Choroid plexus epithelial cell (primary cell): ENCODE measurements around the gene MFSD8.
A peak's percentile ranks its signal among the peaks of the same experiment; 100 is the strongest.
"Not testable (repeated sequence)": the region's sequence is repeated elsewhere in the genome, so short reads cannot be mapped to it uniquely, and the experiment has no call there.

Experiments
- DNase-seq: peaks from one replicate; pipeline ENCODE4 v3.0.0-alpha.2; 2010; ENCODE audit warnings: low read depth
- H3K4me3 ChIP-seq: 2 replicates; pipeline ENCODE4 v1.5.1; 2011; ENCODE audit warnings: low read depth, mild to moderate bottlenecking, control low read depth, low read length, moderate library complexity
- CTCF ChIP-seq: conservative IDR thresholded peaks from 2 replicates; pipeline ENCODE4 v1.5.1; 2011; ENCODE audit warnings: low read depth, mild to moderate bottlenecking, control low read depth, inconsistent platforms, low read length, moderate library complexity

The MFSD8 gene

GRCh38 chr4:127930175-127930574 lies 34.8 kb downstream of the MFSD8 start:
- no peak for TF ChIP-seq CTCF
- DNase-seq, result no peak
- H3K4me3 ChIP-seq, result no peak overlapping the region

GRCh38 chr4:127925720-127926119 lies 39.3 kb downstream of the MFSD8 start:
- not testable (repeated sequence) for H3K4me3 ChIP-seq

GRCh38 chr4:127922226-127922625 lies 42.7 kb downstream of the MFSD8 start:
- no peak for TF ChIP-seq CTCF
- no peak overlapping the region for H3K4me3 ChIP-seq
- DNase-seq, result no peak

More at GRCh38 chr4:127925720-127926119, 39.3 kb downstream of the MFSD8 start:
- not testable (repeated sequence) for DNase-seq

GRCh38 chr4:127920521-127920920 lies 44.5 kb downstream of the MFSD8 start:
- TF ChIP-seq CTCF, result no peak
- no peak overlapping the region for H3K4me3 ChIP-seq
- no peak for DNase-seq

GRCh38 chr4:127917151-127917550 lies 47.8 kb downstream of the MFSD8 start:
- TF ChIP-seq CTCF, result no peak
- no peak for DNase-seq

GRCh38 chr4:127916512-127916911 lies 48.5 kb downstream of the MFSD8 start:
- peak; percentile 4 for DNase-seq
- no peak overlapping the region for H3K4me3 ChIP-seq
- no peak for TF ChIP-seq CTCF

More at GRCh38 chr4:127917151-127917550, 47.8 kb downstream of the MFSD8 start:
- no peak overlapping the region for H3K4me3 ChIP-seq

- no peak overlapping the region for H3K4me3 ChIP-seq
- no peak for TF ChIP-seq CTCF
- no peak for DNase-seq
These were observed 59.9 kb downstream of the MFSD8 start for GRCh38 chr4:127905029-127905428.

- not testable (repeated sequence) for H3K4me3 ChIP-seq, DNase-seq
These were observed 65.3 kb downstream of the MFSD8 start for GRCh38 chr4:127899682-127900081.
